ENCODE measurements around the gene KIF6.

GRCh38 chr6:39378175-39378959, 346.8 kb downstream of the KIF6 start:
- TF ChIP-seq CTCF (IDR thresholded peaks at IDR 0.05; ENCODE audit: insufficient read depth, low read length) (no peak), POLR2AphosphoS5 (IDR thresholded peaks at IDR 0.05; ENCODE audit: low read depth) (no peak), REST (IDR thresholded peaks at IDR 0.05; ENCODE audit: insufficient replicate concordance, low read depth) (no peak)
